ENCODE data around the gene IQSEC1. TPM values are rescaled to one million over a fixed set of nuclear protein-coding genes. Genes with fewer than 3 reads are reported as not detected.

IQSEC1 gene
- polyA plus RNA-seq, 3 donors = 17.7 to 61.7 (median 30.3) TPM

- Histone ChIP-seq H4K20me1 (ENCODE audit: insufficient read depth, low read length) (peaks cover 97% of the 10 kb centered on the region), H3K4me3 (replicated peaks in 1 of 3; ENCODE audit: low read depth in 2 of 3, low read length in 3 of 3) (no peak overlapping the region), H2AFZ (ENCODE audit: insufficient read depth, low read depth, low read length, poor library complexity, severe bottlenecking) (no peak overlapping the region), H3K79me2 (ENCODE audit: insufficient read depth, low read length) (peaks cover 67% of the 10 kb centered on the region), H3K9me3 (replicated peaks in 1 of 2; ENCODE audit: control insufficient read depth in 1 of 2, insufficient read depth in 1 of 2, low read length in 2 of 2) (no peaks in the 10 kb centered on the region), H3K4me2 (replicated peaks; ENCODE audit: extremely low read depth, low read length, poor library complexity, severe bottlenecking) (no peak overlapping the region), H3K36me3 (replicated peaks in 1 of 2; ENCODE audit: control insufficient read depth in 1 of 2, insufficient read depth in 2 of 2, low read length in 2 of 2) (peaks cover 17 to 79% of the 10 kb centered on the region in 2 donors), H3K27ac (ENCODE audit: low read depth in 1 of 2, low read length in 2 of 2) (no peak overlapping the region), H3K9ac (ENCODE audit: insufficient read depth, low read length, poor library complexity, severe bottlenecking) (no peak overlapping the region), H3K4me1 (ENCODE audit: control insufficient read depth in 1 of 2, insufficient read depth in 2 of 2, low read length in 2 of 2) (peaks cover 17 to 28% of the 10 kb centered on the region in 2 donors), H3K27me3 (ENCODE audit: control insufficient read depth in 2 of 2, insufficient read depth in 2 of 2, low read length in 2 of 2) (peaks cover 0 to 6% of the 10 kb centered on the region in 2 donors)
- no peak for TF ChIP-seq CTCF (IDR thresholded peaks at IDR 0.05)
- intact Hi-C loops (cut with micrococcal nuclease) = no loop called here
- H3K4me1 Mint-ChIP-seq = peaks cover 46% of the 10 kb centered on the region
- peaks cover 7 to 17% (median 10%) of the 10 kb centered on the region in 3 donors for H3K27me3 Mint-ChIP-seq (ENCODE audit: low read depth in 3 of 3)
- no peak for DNase-seq
- no peak overlapping the region for H3K4me3 Mint-ChIP-seq
- peaks cover 72 to 82% of the 10 kb centered on the region in 2 donors for H3K36me3 Mint-ChIP-seq
- H3K27ac Mint-ChIP-seq = peak overlapping the region in 1 of 7 donors; percentile 0
- H3K9me3 Mint-ChIP-seq = peaks cover 0 to 2% (median 0%) of the 10 kb centered on the region in 7 donors
- WGBS (ENCODE audit: insufficient coverage) = 95% methylated on average over 5 of the region's 5 CpGs
Observed at GRCh38 chr3:12970684-12971083, 102.5 kb downstream of the IQSEC1 start.

GRCh38 chr3:12969486-12969885 is 103.7 kb downstream of the IQSEC1 start:
- Histone ChIP-seq H4K20me1 (ENCODE audit: insufficient read depth, low read length) (peaks cover 97% of the 10 kb centered on the region), H2AFZ (ENCODE audit: insufficient read depth, low read depth, low read length, poor library complexity, severe bottlenecking) (no peak overlapping the region), H3K79me2 (ENCODE audit: insufficient read depth, low read length) (peaks cover 71% of the 10 kb centered on the region), H3K9me3 (replicated peaks in 1 of 2; ENCODE audit: control insufficient read depth in 1 of 2, insufficient read depth in 1 of 2, low read length in 2 of 2) (no peaks in the 10 kb centered on the region), H3K27me3 (ENCODE audit: control insufficient read depth in 2 of 2, insufficient read depth in 2 of 2, low read length in 2 of 2) (peaks cover 0 to 6% of the 10 kb centered on the region in 2 donors), H3K4me2 (replicated peaks; ENCODE audit: extremely low read depth, low read length, poor library complexity, severe bottlenecking) (no peak overlapping the region), H3K4me1 (ENCODE audit: control insufficient read depth in 1 of 2, insufficient read depth in 2 of 2, low read length in 2 of 2) (peaks cover 29 to 40% of the 10 kb centered on the region in 2 donors), H3K4me3 (replicated peaks in 1 of 3; ENCODE audit: low read depth in 2 of 3, low read length in 3 of 3) (no peak overlapping the region), H3K9ac (ENCODE audit: insufficient read depth, low read length, poor library complexity, severe bottlenecking) (no peak overlapping the region), H3K27ac (ENCODE audit: low read depth in 1 of 2, low read length in 2 of 2) (no peak overlapping the region), H3K36me3 (replicated peaks in 1 of 2; ENCODE audit: control insufficient read depth in 1 of 2, insufficient read depth in 2 of 2, low read length in 2 of 2) (peaks cover 16 to 74% of the 10 kb centered on the region in 2 donors)
- Mint-ChIP-seq H3K27me3 (ENCODE audit: low read depth in 3 of 3) (peaks cover 5 to 17% (median 12%) of the 10 kb centered on the region in 3 donors), H3K9me3 (peaks cover 0 to 2% (median 0%) of the 10 kb centered on the region in 7 donors), H3K27ac (peak overlapping the region in 1 of 7 donors; percentile 21), H3K4me3 (no peak overlapping the region), H3K36me3 (peaks cover 69 to 82% of the 10 kb centered on the region in 2 donors), H3K4me1 (peaks cover 54% of the 10 kb centered on the region)
- intact Hi-C loops (cut with micrococcal nuclease) = loop anchor here in 1 of 2 donors (10.0 kb wide), 1 partner anchor 515 kb away; the partner anchor contains the start of gene HDAC11
- no peak for DNase-seq
- no peak for TF ChIP-seq CTCF (IDR thresholded peaks at IDR 0.05)
- 92% methylated on average over 4 of the region's 6 CpGs for WGBS (ENCODE audit: insufficient coverage)
